Measurements from ENCODE around the gene EFEMP2.

Gene EFEMP2

GRCh38 chr11:65872586-65873317, at the start of gene EFEMP2:
Gene EFEMP2, minus strand, starts transcription at chr11:65872800. Its CDS starts 446 bp downstream, at chr11:65872354.
- no peak for FAIRE-seq

DNA sequence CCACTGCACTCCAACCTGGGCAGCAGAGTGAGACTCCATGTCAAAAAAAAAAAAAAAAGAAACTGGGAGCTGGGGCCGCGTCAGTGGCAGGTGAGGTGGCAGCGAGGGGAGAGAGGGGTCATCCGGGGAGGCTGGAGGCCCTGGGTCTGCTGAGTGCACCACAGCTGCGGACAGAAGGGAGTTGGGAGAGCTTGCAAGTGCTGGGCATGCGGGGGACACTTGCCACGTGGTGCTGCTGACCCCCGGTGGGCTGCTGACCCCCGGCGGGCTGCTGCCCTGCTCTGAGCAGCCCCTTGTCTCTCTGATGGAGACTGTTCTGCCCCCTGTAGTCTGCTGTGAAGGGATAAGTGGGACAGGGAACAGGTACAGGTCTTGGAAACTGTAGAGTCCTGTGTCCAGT, 49.3 kb upstream of the EFEMP2 start:
- no peak for FAIRE-seq

- FAIRE-seq: no peak
These were observed 48.5 kb upstream of the EFEMP2 start for GRCh38 chr11:65921033-65921555.

DNA sequence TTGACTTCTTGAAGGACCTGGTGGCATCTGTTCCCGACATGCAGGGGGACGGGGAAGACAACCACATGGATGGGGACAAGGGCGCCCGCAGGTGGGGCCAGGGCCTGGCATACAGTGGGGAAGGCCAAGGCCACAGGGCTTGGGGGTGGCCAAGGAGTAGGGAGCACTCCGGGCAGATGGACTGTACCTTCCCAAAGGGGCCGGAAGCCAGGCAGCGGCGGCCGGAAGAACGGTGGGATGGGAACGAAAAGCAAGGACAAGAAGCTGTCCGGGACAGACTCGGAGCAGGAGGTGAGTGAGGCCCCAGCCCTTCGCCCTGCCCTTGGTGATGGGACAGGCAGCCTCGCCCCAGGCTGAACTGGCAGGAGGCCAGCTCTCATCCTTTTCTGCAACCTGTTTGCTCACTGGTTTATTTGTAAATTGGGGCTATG, 47.8 kb upstream of the EFEMP2 start:
- no peak for FAIRE-seq

GRCh38 chr11:65919573-65920371, 47.2 kb upstream of the EFEMP2 start:
- no peak for FAIRE-seq

DNA sequence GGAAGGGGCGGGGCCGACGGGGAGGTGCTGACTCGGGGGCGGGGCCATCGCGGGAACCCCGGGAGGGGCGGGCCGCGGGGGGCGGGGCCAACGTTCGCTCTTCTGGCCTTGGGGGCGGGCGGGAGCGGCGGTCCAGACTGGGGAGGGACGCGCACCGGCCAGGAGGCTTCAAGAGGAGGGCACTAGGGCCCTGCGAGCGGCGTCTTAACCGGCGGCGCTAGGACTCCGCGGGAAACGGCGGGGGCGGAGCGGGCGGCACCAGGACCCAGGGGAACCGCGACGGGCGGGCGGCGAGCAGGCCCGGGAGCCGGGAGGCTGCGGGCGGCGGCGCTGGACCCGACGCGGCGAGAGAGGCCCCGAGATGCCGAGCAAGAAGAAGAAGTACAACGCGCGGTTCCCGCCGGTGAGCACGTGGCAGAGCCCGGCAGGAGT, 46.6 kb upstream of the EFEMP2 start, which contains the start of gene DRAP1:
Gene DRAP1 (plus strand): TSS at position 286 of the 432 bp plus-strand sequence. CDS start 76 bp downstream, at position 362.
- no peak for FAIRE-seq

GRCh38 chr11:65918211-65919140, 45.9 kb upstream of the EFEMP2 start, which contains the start of gene C11orf68:
Gene C11orf68, minus strand, starts transcription at chr11:65919062. Its CDS starts 31 bp downstream, at chr11:65919031.
- FAIRE-seq: no peak

GRCh38 chr11:65917434-65918210, 45.0 kb upstream of the EFEMP2 start:
- FAIRE-seq: no peak

- no peak for FAIRE-seq
These were observed 44.5 kb upstream of the EFEMP2 start for GRCh38 chr11:65917077-65917433.

GRCh38 chr11:65916391-65916790, 43.8 kb upstream of the EFEMP2 start:
- no peak for FAIRE-seq

DNA sequence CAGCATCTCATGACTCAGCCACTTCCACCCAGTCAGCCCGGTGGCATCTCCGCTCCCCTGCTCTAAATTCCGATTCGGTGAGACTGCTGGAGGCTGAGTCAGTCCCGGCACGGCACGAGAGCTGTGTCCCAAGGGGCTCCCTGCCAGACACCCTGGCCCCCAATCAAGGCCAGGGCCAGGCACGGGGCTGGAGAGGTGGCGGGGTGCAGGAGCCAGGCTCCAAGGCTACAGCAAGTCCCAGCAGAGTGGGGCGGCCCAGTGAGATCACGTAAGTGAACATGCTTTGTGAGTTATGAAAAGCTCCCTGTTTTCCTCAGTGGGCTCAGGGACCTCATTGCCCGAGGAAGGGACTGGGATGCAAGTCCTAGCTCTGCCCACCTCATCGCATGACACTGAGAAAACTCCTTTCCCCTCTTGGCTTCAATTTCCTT, 43.2 kb upstream of the EFEMP2 start:
- FAIRE-seq: no peak

GRCh38 chr11:65915101-65915820, 42.7 kb upstream of the EFEMP2 start:
- no peak for FAIRE-seq

GRCh38 chr11:65912845-65913244, 40.2 kb upstream of the EFEMP2 start:
- no peak for FAIRE-seq

DNA sequence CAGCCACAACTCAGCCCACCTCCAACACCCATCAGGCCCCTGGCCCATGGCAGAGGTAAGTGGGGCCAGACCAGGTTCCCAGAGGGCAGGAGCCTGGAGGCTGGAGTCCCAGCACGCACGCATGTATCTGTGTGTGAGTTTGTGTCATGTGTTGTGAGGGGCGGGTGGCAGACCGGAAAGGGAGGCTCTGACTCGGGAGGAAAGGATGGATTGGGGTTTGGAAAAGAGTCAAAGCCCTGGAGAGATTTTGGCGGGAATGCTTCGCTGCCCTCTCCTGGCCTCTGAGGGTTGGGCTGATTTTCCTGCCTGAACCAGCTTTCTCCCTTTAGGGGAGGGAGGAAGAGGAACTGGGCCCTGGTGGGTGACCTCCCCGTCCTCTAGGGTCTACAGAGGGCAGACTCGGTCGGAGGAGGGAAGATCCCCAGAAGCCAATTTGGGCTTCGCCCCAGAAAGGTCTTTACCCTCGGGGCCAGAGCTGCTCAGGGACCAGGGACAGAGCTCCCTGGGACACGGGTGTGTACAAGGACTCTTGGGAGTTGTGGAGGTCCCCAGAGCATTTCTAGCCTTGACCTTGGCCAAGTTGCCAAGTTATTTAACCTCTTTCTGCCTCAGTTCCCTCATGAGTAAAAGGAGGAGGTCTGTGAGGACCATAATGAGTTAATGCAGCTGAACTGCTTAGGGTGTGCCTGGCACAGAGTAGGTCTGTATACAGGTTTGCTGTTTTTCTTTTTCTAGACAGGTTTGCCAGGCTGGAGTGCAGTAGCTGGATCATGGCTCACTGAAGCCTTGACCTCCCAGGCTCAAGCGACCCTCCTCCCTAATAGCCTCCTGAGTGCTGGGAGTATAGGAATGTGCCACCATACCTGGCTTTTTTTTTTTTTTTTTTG, 39.3 kb upstream of the EFEMP2 start:
- peak; percentile 19 for FAIRE-seq

DNA sequence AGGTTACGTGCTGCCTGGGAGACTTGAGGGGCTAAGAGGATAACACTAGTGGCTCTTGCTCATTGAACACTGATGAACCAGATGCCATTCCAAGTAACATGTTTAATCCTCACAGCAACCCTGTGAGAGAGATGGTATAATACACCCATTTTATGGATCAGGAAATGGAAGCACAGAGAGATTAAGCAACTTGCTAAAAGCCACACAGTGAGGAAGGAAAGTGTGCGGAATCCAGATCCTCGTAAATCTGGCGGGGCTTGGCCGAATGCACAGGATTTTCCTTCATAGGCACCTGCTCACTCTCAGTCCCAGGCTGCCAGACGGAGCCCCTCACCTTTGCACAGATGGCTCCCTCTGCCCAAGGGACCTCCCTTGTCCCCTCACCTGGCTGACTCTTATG, 35.3 kb upstream of the EFEMP2 start:
- FAIRE-seq: no peak

- no peak for FAIRE-seq
These were observed 34.0 kb upstream of the EFEMP2 start for GRCh38 chr11:65906602-65907001.

DNA sequence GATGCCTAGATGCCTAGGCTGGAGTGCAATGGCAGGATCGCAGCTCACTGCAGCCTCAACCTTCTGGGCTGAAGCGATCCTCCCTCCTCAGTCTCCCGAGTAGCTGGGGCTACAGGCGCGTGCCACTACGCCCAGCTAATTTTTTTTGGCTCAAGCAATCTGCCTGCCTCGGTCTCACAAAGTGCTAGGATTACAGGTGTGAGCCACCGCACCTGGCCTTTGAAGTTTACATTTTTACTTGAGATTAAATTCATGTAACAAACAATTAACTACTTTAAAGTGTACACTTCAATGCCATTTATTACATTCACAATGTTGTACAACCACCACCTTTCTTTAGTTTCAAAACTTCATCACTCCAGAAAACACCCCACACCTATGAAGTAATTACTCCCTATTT, 31.1 kb upstream of the EFEMP2 start:
- FAIRE-seq: no peak

- FAIRE-seq: no peak
These were observed 30.5 kb upstream of the EFEMP2 start for GRCh38 chr11:65903068-65903481.

DNA sequence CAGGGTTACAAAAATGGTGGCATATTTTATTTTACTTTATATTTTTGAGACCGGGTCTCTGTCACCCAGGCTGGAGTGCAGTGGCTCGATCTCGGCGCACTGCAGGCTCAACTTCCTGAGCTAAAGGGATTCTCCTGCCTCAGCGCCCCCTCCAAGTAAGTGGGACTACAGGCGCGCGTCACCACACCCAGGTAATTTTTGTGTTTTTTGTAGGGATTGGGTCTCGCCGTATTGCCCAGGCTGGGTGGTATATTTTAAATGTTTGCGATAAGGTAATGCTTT, 28.2 kb upstream of the EFEMP2 start:
- FAIRE-seq: no peak

All from A204.1 (cell line).